ENCODE data around the gene FGF18. TPM values are rescaled to one million over a fixed set of nuclear protein-coding genes. Genes with fewer than 3 reads are reported as not detected.
A peak's percentile ranks its signal among the peaks of the same experiment; 100 is the strongest.
"Not testable (repeated sequence)": the region's sequence is repeated elsewhere in the genome, so short reads cannot be mapped to it uniquely, and the experiment has no call there.

The FGF18 gene
- polyA plus RNA-seq, 2 donors = 0.06 to 0.18 TPM

- Histone ChIP-seq H3K4me3 (ENCODE audit: low read depth in 1 of 2, low read length in 2 of 2) (peak within 1 kb of the TSS; percentile 76 to 93), H3K9me3 (ENCODE audit: control insufficient read depth in 2 of 2, insufficient read depth in 1 of 2, low read depth in 1 of 2, low read length in 1 of 2) (no peaks in the 10 kb centered on the region), H3K36me3 (ENCODE audit: control insufficient read depth in 2 of 2, insufficient read depth in 2 of 2, low read length in 1 of 2) (peaks cover 0 to 5% of the 10 kb centered on the region in 2 donors), H3K4me1 (ENCODE audit: control insufficient read depth in 2 of 2, insufficient read depth in 2 of 2, low read length in 1 of 2) (peaks cover 0 to 2% of the 10 kb centered on the region in 2 donors), H3K27ac (ENCODE audit: low read depth in 2 of 2, low read length in 1 of 2) (peak within 1 kb of the TSS; percentile 72 to 90), H3K27me3 (ENCODE audit: control insufficient read depth in 1 of 2, insufficient read depth in 2 of 2, low read length in 2 of 2) (no peaks in the 10 kb centered on the region)
- 0 to 1% methylated on average over 54 to 56 of the region's 56 CpGs for WGBS, 2 donors
Measured at GRCh38 chr5:171387345-171387969, 32.0 kb upstream of the FGF18 start, which contains the start of gene NPM1. NPM1 (plus strand) TSS chr5:171387849; CDS start chr5:171387949, 100 bp downstream.

- H3K9me3 ChIP-seq (ENCODE audit: control insufficient read depth in 2 of 2, insufficient read depth in 1 of 2, low read depth in 1 of 2, low read length in 1 of 2) = no peaks in the 10 kb centered on the region
- peak overlapping the region; percentile 72 to 90 for H3K27ac ChIP-seq (ENCODE audit: low read depth in 2 of 2, low read length in 1 of 2)
Measured at GRCh38 chr5:171387970-171388815, 31.3 kb upstream of the FGF18 start.

GRCh38 chr5:171388816-171389168, 30.7 kb upstream of the FGF18 start:
- Histone ChIP-seq H3K9me3 (ENCODE audit: control insufficient read depth in 2 of 2, insufficient read depth in 1 of 2, low read depth in 1 of 2, low read length in 1 of 2) (no peaks in the 10 kb centered on the region), H3K27me3 (ENCODE audit: control insufficient read depth in 1 of 2, insufficient read depth in 2 of 2, low read length in 2 of 2) (no peaks in the 10 kb centered on the region), H3K4me1 (ENCODE audit: control insufficient read depth in 2 of 2, insufficient read depth in 2 of 2, low read length in 1 of 2) (peaks cover 0 to 2% of the 10 kb centered on the region in 2 donors), H3K27ac (ENCODE audit: low read depth in 2 of 2, low read length in 1 of 2) (peak overlapping the region in 1 of 2 donors; percentile 22), H3K36me3 (ENCODE audit: control insufficient read depth in 2 of 2, insufficient read depth in 2 of 2, low read length in 1 of 2) (peaks cover 0 to 5% of the 10 kb centered on the region in 2 donors), H3K4me3 (ENCODE audit: low read depth in 1 of 2, low read length in 2 of 2) (peak overlapping the region; percentile 76 to 93)
- 2 to 4% methylated on average over 14 of the region's 14 CpGs for WGBS, 2 donors

More at GRCh38 chr5:171387970-171388815, 31.3 kb upstream of the FGF18 start:
- no peaks in the 10 kb centered on the region for H3K27me3 ChIP-seq (ENCODE audit: control insufficient read depth in 1 of 2, insufficient read depth in 2 of 2, low read length in 2 of 2)
- H3K36me3 ChIP-seq (ENCODE audit: control insufficient read depth in 2 of 2, insufficient read depth in 2 of 2, low read length in 1 of 2) = peaks cover 0 to 5% of the 10 kb centered on the region in 2 donors
- H3K4me1 ChIP-seq (ENCODE audit: control insufficient read depth in 2 of 2, insufficient read depth in 2 of 2, low read length in 1 of 2) = peaks cover 0 to 2% of the 10 kb centered on the region in 2 donors
- peak overlapping the region; percentile 76 to 93 for H3K4me3 ChIP-seq (ENCODE audit: low read depth in 1 of 2, low read length in 2 of 2)
- 1% methylated on average over 56 of the region's 56 CpGs for WGBS, 2 donors

GRCh38 chr5:171390883-171391677, 28.4 kb upstream of the FGF18 start:
- Histone ChIP-seq H3K9me3 (ENCODE audit: control insufficient read depth in 2 of 2, insufficient read depth in 1 of 2, low read depth in 1 of 2, low read length in 1 of 2) (no peaks in the 10 kb centered on the region), H3K36me3 (ENCODE audit: control insufficient read depth in 2 of 2, insufficient read depth in 2 of 2, low read length in 1 of 2) (peaks cover 3 to 19% of the 10 kb centered on the region in 2 donors), H3K27ac (ENCODE audit: low read depth in 2 of 2, low read length in 1 of 2) (peak overlapping the region in 1 of 2 donors; percentile 29), H3K4me3 (ENCODE audit: low read depth in 1 of 2, low read length in 2 of 2) (peak overlapping the region in 1 of 2 donors; percentile 93), H3K4me1 (ENCODE audit: control insufficient read depth in 2 of 2, insufficient read depth in 2 of 2, low read length in 1 of 2) (peaks cover 0 to 2% of the 10 kb centered on the region in 2 donors), H3K27me3 (ENCODE audit: control insufficient read depth in 1 of 2, insufficient read depth in 2 of 2, low read length in 2 of 2) (no peaks in the 10 kb centered on the region)
- WGBS, 2 donors = 44 to 49% methylated on average over 8 of the region's 8 CpGs

- Histone ChIP-seq H3K27me3 (ENCODE audit: control insufficient read depth in 1 of 2, insufficient read depth in 2 of 2, low read length in 2 of 2) (no peaks in the 10 kb centered on the region), H3K4me1 (ENCODE audit: control insufficient read depth in 2 of 2, insufficient read depth in 2 of 2, low read length in 1 of 2) (peaks cover 0 to 2% of the 10 kb centered on the region in 2 donors), H3K9me3 (ENCODE audit: control insufficient read depth in 2 of 2, insufficient read depth in 1 of 2, low read depth in 1 of 2, low read length in 1 of 2) (no peaks in the 10 kb centered on the region), H3K36me3 (ENCODE audit: control insufficient read depth in 2 of 2, insufficient read depth in 2 of 2, low read length in 1 of 2) (peaks cover 3 to 19% of the 10 kb centered on the region in 2 donors), H3K27ac (ENCODE audit: low read depth in 2 of 2, low read length in 1 of 2) (no peak overlapping the region), H3K4me3 (ENCODE audit: low read depth in 1 of 2, low read length in 2 of 2) (no peak overlapping the region)
- WGBS, 2 donors = 74 to 78% methylated on average over 14 of the region's 14 CpGs
Measured at GRCh38 chr5:171391996-171392577, 27.4 kb upstream of the FGF18 start.

- Histone ChIP-seq H3K36me3 (ENCODE audit: control insufficient read depth in 2 of 2, insufficient read depth in 2 of 2, low read length in 1 of 2) (peaks cover 3 to 21% of the 10 kb centered on the region in 2 donors), H3K27ac (ENCODE audit: low read depth in 2 of 2, low read length in 1 of 2) (no peak overlapping the region)
Measured at GRCh38 chr5:171392585-171393159, 26.8 kb upstream of the FGF18 start.

GRCh38 chr5:171395042-171395441, 24.4 kb upstream of the FGF18 start:
- no peak overlapping the region for H3K4me3 ChIP-seq (ENCODE audit: low read depth in 1 of 2, low read length in 2 of 2)
- H3K4me1 ChIP-seq (ENCODE audit: control insufficient read depth in 2 of 2, insufficient read depth in 2 of 2, low read length in 1 of 2) = peaks cover 0 to 2% of the 10 kb centered on the region in 2 donors
- WGBS, 2 donors = 92 to 96% methylated on average over 7 of the region's 7 CpGs
- no peak overlapping the region for H3K27ac ChIP-seq (ENCODE audit: low read depth in 2 of 2, low read length in 1 of 2)
- no peaks in the 10 kb centered on the region for H3K9me3 ChIP-seq (ENCODE audit: control insufficient read depth in 2 of 2, insufficient read depth in 1 of 2, low read depth in 1 of 2, low read length in 1 of 2)
- no peaks in the 10 kb centered on the region for H3K27me3 ChIP-seq (ENCODE audit: control insufficient read depth in 1 of 2, insufficient read depth in 2 of 2, low read length in 2 of 2)
- H3K36me3 ChIP-seq (ENCODE audit: control insufficient read depth in 2 of 2, insufficient read depth in 2 of 2, low read length in 1 of 2) = peaks cover 6 to 21% of the 10 kb centered on the region in 2 donors

More at GRCh38 chr5:171392585-171393159, 26.8 kb upstream of the FGF18 start:
- H3K9me3 ChIP-seq (ENCODE audit: control insufficient read depth in 2 of 2, insufficient read depth in 1 of 2, low read depth in 1 of 2, low read length in 1 of 2) = no peaks in the 10 kb centered on the region
- no peaks in the 10 kb centered on the region for H3K27me3 ChIP-seq (ENCODE audit: control insufficient read depth in 1 of 2, insufficient read depth in 2 of 2, low read length in 2 of 2)
- no peak overlapping the region for H3K4me3 ChIP-seq (ENCODE audit: low read depth in 1 of 2, low read length in 2 of 2)
- peaks cover 0 to 2% of the 10 kb centered on the region in 2 donors for H3K4me1 ChIP-seq (ENCODE audit: control insufficient read depth in 2 of 2, insufficient read depth in 2 of 2, low read length in 1 of 2)
- 87 to 94% methylated on average over 4 of the region's 4 CpGs for WGBS, 2 donors

GRCh38 chr5:171396583-171396982, 22.9 kb upstream of the FGF18 start:
- not testable (repeated sequence) for H3K4me1 ChIP-seq (ENCODE audit: control insufficient read depth in 2 of 2, insufficient read depth in 2 of 2, low read length in 1 of 2); H3K4me3 ChIP-seq (ENCODE audit: low read depth in 1 of 2, low read length in 2 of 2); H3K27me3 ChIP-seq (ENCODE audit: control insufficient read depth in 1 of 2, insufficient read depth in 2 of 2, low read length in 2 of 2); H3K27ac ChIP-seq (ENCODE audit: low read depth in 2 of 2, low read length in 1 of 2); H3K9me3 ChIP-seq (ENCODE audit: control insufficient read depth in 2 of 2, insufficient read depth in 1 of 2, low read depth in 1 of 2, low read length in 1 of 2)
- WGBS, 2 donors = 84 to 89% methylated on average over 11 of the region's 11 CpGs
- peaks cover 14 to 33% of the 10 kb centered on the region in 2 donors for H3K36me3 ChIP-seq (ENCODE audit: control insufficient read depth in 2 of 2, insufficient read depth in 2 of 2, low read length in 1 of 2)

All from esophagus (tissue), 2 donors.